Measurements from ENCODE around the gene DCTN5. TPM values are rescaled to one million over a fixed set of nuclear protein-coding genes. Genes with fewer than 3 reads are reported as not detected.

Gene DCTN5
- total and polyA plus RNA-seq, 5 experiments from 2014 or later: 43.8 to 68.8 (median 64.9) TPM

- H3K27me3 Mint-ChIP-seq: no peaks in the 10 kb centered on the region
- POLR2A ChIA-PET: no interaction called here
- H3K4me1 Mint-ChIP-seq: peaks cover 0 to 16% (median 1%) of the 10 kb centered on the region in 4 donors
- H3K4me3 Mint-ChIP-seq: no peak overlapping the region
- peaks cover 0 to 87% (median 42%) of the 10 kb centered on the region in 3 donors for H3K36me3 Mint-ChIP-seq
- H3K27ac Mint-ChIP-seq: no peak overlapping the region
- ATAC-seq (no peak), DNase-seq (no peak)
- H3K9me3 Mint-ChIP-seq: no peaks in the 10 kb centered on the region
Observed at GRCh38 chr16:23668225-23668624, 27.0 kb downstream of the DCTN5 start.

DNA sequence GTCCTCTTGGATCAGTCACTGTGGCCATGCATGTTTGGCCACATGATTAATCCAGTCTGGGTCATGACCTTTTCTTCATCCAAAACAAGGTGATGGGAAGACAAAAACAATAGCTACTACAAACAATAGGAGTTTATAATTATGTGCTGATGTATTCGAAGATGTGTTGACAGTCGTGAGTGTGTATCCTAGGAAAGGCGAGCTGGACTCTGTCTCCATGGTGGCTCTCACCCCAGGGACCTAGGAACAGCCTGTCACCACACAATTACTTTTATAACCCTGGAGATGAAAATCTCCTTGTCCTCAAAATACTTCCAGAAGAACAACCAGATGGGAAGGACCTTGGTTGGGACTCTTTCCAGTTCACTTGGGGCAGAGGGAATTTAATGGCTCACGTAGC is 27.6 kb downstream of the DCTN5 start:
- H3K27ac Mint-ChIP-seq: no peak overlapping the region
- no peaks in the 10 kb centered on the region for H3K9me3 Mint-ChIP-seq
- H3K4me3 Mint-ChIP-seq: no peak overlapping the region
- peaks cover 0 to 81% (median 39%) of the 10 kb centered on the region in 3 donors for H3K36me3 Mint-ChIP-seq
- no peak for DNase-seq
- POLR2A ChIA-PET: no interaction called here
- H3K27me3 Mint-ChIP-seq: no peaks in the 10 kb centered on the region
- peaks cover 0 to 16% (median 1%) of the 10 kb centered on the region in 4 donors for H3K4me1 Mint-ChIP-seq
- no peak for ATAC-seq

DNA sequence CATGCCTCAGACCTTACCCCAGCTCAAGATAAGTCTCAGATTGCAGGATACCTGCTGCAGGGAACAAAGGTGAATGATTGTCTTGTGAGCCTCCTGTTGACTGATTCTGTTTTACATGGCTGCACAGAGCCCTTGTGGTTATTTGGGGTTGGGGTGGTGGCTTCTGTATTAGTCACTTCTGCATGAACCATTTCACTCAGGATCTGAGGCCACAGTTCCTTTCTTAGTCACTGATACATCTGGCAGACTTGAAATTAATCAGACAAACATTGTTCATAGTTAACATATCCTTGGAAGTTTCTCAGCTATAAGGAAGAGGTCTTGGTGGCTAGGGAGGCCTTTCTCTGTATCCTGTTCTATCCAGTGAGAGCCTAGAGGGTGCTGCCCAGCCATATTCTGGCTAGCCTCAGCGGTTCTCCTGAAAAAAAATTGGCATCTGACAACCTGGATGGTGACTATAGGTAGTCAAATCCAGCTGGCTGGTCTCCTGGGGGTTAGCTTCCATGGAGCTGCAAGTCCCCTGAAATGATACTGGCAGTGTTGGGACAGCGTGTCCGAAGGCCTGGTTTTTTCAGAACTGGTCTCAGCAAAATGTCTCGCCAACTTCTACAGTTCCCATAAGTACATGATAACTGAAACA is 29.0 kb downstream of the DCTN5 start:
- peaks cover 0 to 16% (median 1%) of the 10 kb centered on the region in 4 donors for H3K4me1 Mint-ChIP-seq
- DNase-seq (no peak), ATAC-seq (no peak)
- peaks cover 0 to 73% (median 35%) of the 10 kb centered on the region in 3 donors for H3K36me3 Mint-ChIP-seq
- H3K27me3 Mint-ChIP-seq: no peaks in the 10 kb centered on the region
- H3K4me3 Mint-ChIP-seq: no peak overlapping the region
- H3K27ac Mint-ChIP-seq: peak overlapping the region in 3 of 10 donors; percentile 25 to 57 (median 34)
- H3K9me3 Mint-ChIP-seq: no peaks in the 10 kb centered on the region
- POLR2A ChIA-PET: no interaction called here

DNA sequence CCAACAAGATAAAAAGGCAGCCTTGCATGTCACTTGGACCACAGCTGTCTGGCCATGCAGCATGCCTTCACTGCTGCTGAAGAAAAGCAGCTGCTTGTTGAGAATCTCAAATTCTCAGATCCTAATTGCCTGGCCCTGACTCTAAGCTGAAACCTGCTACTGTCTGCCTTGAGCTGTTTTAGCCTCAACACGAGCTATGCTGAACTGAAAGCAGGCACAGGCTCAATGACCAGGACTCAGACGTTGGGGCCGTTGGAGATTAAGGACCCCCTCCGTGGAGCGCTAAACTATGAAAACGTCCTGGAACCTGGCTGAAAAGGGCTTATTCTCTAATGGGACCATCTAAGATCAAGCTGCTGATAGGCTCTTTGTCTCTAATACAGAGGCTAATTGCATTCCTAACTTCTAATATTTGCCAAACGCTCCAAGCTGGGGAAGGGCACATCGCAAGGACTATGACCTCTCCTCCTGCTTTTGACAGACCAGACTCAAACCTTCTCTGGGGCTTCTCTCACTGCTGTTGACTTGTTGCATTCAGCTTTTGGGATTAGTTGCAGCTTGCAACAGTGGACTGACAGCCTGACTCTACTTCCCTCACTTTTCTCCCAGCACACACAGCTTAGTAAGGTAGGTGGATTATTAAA is 32.8 kb downstream of the DCTN5 start:
- no peak for ATAC-seq
- POLR2A ChIA-PET: no interaction called here
- no peak for DNase-seq
- Mint-ChIP-seq H3K27ac (no peak overlapping the region), H3K4me3 (no peak overlapping the region), H3K4me1 (peaks cover 4 to 26% (median 12%) of the 10 kb centered on the region in 4 donors), H3K36me3 (peaks cover 0 to 34% (median 11%) of the 10 kb centered on the region in 3 donors), H3K27me3 (no peaks in the 10 kb centered on the region), H3K9me3 (no peaks in the 10 kb centered on the region)

- no peaks in the 10 kb centered on the region for H3K9me3 Mint-ChIP-seq
- peaks cover 0 to 21% (median 2%) of the 10 kb centered on the region in 3 donors for H3K36me3 Mint-ChIP-seq
- POLR2A ChIA-PET: no interaction called here
- peaks cover 7 to 19% (median 17%) of the 10 kb centered on the region in 4 donors for H3K4me1 Mint-ChIP-seq
- peaks cover 0 to 4% (median 0%) of the 10 kb centered on the region in 5 donors for H3K27me3 Mint-ChIP-seq
- DNase-seq (no peak), ATAC-seq (no peak)
- peak overlapping the region in 6 of 10 donors; percentile 83 to 87 (median 86) for H3K4me3 Mint-ChIP-seq
- peak overlapping the region in 2 of 10 donors; percentile 25 to 26 for H3K27ac Mint-ChIP-seq
Observed at GRCh38 chr16:23676924-23677480, 35.7 kb downstream of the DCTN5 start.

DNA sequence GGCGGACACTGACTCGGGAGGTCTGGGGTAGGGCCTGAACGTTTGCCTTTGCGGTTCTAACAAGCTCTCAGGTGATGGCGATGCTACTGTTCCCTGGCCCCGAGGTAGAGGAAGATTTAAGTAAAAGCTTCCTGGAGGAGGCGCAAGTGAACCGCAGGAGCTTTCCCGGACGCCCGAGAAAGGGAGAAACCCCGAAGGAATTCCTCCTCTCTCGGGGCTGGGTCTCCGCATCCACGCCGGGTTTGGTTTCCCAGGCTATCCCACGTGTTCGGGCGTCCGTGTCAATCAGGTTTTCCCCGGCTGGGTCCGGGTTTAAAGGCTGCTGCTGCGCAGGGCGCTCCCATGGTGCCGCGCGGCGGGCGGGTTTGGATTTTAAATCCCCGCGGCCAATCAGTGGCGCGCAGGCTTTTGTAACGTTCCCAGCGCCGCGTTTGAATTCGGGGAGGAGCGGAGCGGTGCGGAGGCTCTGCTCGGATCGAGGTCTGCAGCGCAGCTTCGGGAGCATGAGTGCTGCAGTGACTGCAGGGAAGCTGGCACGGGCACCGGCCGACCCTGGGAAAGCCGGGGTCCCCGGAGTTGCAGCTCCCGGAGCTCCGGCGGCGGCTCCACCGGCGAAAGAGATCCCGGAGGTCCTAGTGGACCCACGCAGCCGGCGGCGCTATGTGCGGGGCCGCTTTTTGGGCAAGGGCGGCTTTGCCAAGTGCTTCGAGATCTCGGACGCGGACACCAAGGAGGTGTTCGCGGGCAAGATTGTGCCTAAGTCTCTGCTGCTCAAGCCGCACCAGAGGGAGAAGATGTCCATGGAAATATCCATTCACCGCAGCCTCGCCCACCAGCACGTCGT is 37.4 kb downstream of the DCTN5 start, which contains the start of gene PLK1:
Gene PLK1, plus strand, starts transcription at position 460 of the 844 bp plus-strand sequence. Its CDS starts 44 bp downstream, at position 504.
- peak within 1 kb of the TSS in 7 of 10 donors; percentile 20 to 76 (median 56) for H3K27ac Mint-ChIP-seq
- H3K4me3 Mint-ChIP-seq: peak within 1 kb of the TSS; percentile 78 to 90 (median 86)
- ATAC-seq (peak; percentile 98 to 100), DNase-seq (peak; percentile 34 to 75 (median 54))
- peaks cover 0 to 4% (median 0%) of the 10 kb centered on the region in 5 donors for H3K27me3 Mint-ChIP-seq
- POLR2A ChIA-PET: no interaction called here
- peaks cover 0 to 26% (median 4%) of the 10 kb centered on the region in 3 donors for H3K36me3 Mint-ChIP-seq
- peaks cover 7 to 19% (median 17%) of the 10 kb centered on the region in 4 donors for H3K4me1 Mint-ChIP-seq
- H3K9me3 Mint-ChIP-seq: no peaks in the 10 kb centered on the region

GRCh38 chr16:23679274-23679985 is 38.2 kb downstream of the DCTN5 start:
- POLR2A ChIA-PET: no interaction called here
- H3K4me1 Mint-ChIP-seq: peaks cover 7 to 19% (median 17%) of the 10 kb centered on the region in 4 donors
- peaks cover 0 to 4% (median 0%) of the 10 kb centered on the region in 5 donors for H3K27me3 Mint-ChIP-seq
- no peaks in the 10 kb centered on the region for H3K9me3 Mint-ChIP-seq
- ATAC-seq (no peak), DNase-seq (no peak)
- H3K4me3 Mint-ChIP-seq: peak overlapping the region; percentile 60 to 90 (median 80)
- H3K36me3 Mint-ChIP-seq: peaks cover 0 to 27% (median 4%) of the 10 kb centered on the region in 3 donors
- H3K27ac Mint-ChIP-seq: peak overlapping the region in 1 of 10 donors; percentile 15

GRCh38 chr16:23679986-23680336 is 38.7 kb downstream of the DCTN5 start:
- POLR2A ChIA-PET: no interaction called here
- Mint-ChIP-seq H3K9me3 (no peaks in the 10 kb centered on the region), H3K27me3 (peaks cover 0 to 4% (median 0%) of the 10 kb centered on the region in 5 donors), H3K4me1 (peaks cover 7 to 19% (median 17%) of the 10 kb centered on the region in 4 donors), H3K4me3 (peak overlapping the region in 7 of 10 donors; percentile 4 to 86 (median 48)), H3K27ac (no peak overlapping the region), H3K36me3 (peaks cover 0 to 29% (median 3%) of the 10 kb centered on the region in 3 donors)
- DNase-seq (no peak), ATAC-seq (no peak)

DNA sequence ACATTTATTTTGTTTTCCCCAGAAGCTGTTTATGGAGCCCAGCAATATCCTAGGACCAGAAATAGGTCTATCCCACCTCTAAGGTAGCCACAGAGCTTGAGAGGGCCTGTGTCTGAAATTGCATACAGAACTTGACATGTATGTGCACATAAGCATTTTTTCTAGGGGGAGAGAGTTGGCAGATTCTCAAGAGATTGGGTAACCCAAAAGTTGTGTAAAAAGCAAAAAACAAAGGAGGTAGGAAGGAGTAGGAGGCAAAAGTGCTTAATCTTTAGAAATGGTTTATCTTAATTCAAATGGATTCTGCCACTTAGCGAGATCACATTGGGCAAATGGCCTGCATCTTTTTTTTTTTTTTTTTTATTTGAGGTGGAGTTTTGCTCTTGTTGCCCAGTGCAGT is 40.9 kb downstream of the DCTN5 start:
- H3K9me3 Mint-ChIP-seq: no peaks in the 10 kb centered on the region
- POLR2A ChIA-PET: no interaction called here
- no peak overlapping the region for H3K27ac Mint-ChIP-seq
- H3K36me3 Mint-ChIP-seq: peaks cover 0 to 44% (median 4%) of the 10 kb centered on the region in 3 donors
- no peak overlapping the region for H3K4me3 Mint-ChIP-seq
- DNase-seq (no peak), ATAC-seq (no peak)
- peaks cover 5 to 19% (median 16%) of the 10 kb centered on the region in 4 donors for H3K4me1 Mint-ChIP-seq
- peaks cover 0 to 4% (median 0%) of the 10 kb centered on the region in 5 donors for H3K27me3 Mint-ChIP-seq

DNA sequence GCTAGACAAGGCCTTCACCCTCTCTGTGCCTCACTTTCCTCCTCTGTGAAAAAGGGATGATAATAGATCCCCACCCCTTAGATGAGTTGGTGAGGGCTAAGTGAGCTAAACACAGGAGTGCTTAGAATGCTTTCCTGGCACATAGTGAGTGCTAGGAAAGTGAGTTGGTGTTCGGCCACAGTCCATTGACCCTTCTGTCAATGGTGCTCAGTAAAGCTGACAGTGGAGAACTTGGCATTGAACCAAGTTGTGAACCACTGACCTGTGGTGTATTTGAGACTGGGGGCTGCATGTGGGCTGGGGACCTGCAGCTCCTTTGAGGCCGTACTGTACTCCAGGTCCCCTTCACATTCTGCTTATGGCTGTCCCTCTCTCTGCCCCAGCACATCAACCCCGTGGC is 42.2 kb downstream of the DCTN5 start:
- Mint-ChIP-seq H3K27ac (no peak overlapping the region), H3K9me3 (no peaks in the 10 kb centered on the region), H3K4me3 (no peak overlapping the region), H3K27me3 (peaks cover 0 to 4% (median 0%) of the 10 kb centered on the region in 5 donors), H3K36me3 (peaks cover 0 to 54% (median 7%) of the 10 kb centered on the region in 3 donors), H3K4me1 (peaks cover 3 to 13% (median 9%) of the 10 kb centered on the region in 4 donors)
- no peak for DNase-seq
- no peak for ATAC-seq
- POLR2A ChIA-PET: no interaction called here

GRCh38 chr16:23687034-23687808 is 46.0 kb downstream of the DCTN5 start:
- DNase-seq (no peak), ATAC-seq (no peak)
- Mint-ChIP-seq H3K4me3 (no peak overlapping the region), H3K4me1 (no peaks in the 10 kb centered on the region), H3K27me3 (no peaks in the 10 kb centered on the region), H3K27ac (peak overlapping the region in 1 of 10 donors; percentile 24), H3K36me3 (peaks cover 0 to 60% (median 14%) of the 10 kb centered on the region in 3 donors), H3K9me3 (no peaks in the 10 kb centered on the region)
- POLR2A ChIA-PET: no interaction called here

Measured in naive thymus-derived CD8-positive, alpha-beta T cell (primary cell).